AML-193 (cell line): ENCODE results near the gene CCNY.

ENCODE experiments used
- DNase-seq, 2 experiments: peaks; one replicate each; lab custom pipeline; 2025; lab: John Stamatoyannopoulos, UW

Gene CCNY

DNA sequence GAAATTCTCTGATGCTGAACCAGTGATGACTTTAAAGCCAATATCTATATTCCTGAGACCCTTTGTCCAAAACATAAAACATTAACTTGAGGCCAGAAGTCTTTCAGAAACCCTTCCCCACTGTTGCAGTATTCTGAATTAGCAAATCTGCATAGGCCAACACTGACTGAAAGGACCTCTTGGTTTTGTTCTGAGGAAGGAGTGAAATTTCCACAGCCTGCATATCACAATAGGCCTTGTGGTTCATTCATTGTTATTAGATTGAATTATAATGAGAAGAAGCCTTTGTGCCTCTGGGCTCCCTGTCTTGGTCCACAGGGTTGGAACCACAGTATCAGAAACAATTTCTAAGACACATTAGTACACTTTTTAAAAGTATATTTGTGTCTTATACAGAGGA, 90.3 kb downstream of the CCNY start:
- DNase-seq, result no peak

DNA sequence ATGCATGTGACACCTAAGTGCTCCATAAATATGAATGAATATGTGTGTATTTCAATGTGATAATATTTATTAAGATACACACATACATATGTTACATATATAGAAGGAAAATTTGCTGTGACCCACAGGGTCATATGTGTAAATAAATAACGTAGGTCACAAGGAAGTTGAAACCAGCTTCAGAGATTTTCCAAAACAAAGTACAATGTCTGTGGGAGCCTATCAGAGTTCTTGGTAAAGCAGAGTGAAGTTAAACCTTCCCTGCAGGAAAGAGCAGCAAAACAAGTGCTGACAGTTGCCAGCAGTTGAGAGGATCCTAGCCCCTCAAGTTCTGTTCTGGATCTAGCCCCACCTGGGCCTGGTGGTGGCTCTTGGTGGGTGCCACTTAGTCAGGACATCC, 91.2 kb downstream of the CCNY start:
- no peak for DNase-seq

DNA sequence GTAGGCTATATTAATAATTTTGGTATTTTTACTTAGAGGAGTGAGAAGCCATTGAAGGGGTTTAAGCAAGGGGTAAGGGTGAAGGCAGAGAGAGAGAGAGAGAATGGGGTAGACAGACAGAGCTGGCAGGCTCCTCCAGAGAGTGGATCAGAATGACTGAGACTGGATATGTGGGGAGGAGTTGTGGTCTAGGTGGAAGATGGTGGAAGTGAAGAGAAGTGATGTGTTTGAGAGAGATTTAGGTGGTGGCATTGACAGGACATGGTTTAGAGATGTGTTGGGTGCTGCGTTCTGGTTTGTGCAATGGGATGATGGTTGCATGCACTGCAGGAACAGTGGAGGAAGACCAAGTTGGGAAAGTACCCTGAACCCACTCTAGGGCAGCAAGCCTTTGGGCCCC, 92.2 kb downstream of the CCNY start:
- no peak for DNase-seq

DNA sequence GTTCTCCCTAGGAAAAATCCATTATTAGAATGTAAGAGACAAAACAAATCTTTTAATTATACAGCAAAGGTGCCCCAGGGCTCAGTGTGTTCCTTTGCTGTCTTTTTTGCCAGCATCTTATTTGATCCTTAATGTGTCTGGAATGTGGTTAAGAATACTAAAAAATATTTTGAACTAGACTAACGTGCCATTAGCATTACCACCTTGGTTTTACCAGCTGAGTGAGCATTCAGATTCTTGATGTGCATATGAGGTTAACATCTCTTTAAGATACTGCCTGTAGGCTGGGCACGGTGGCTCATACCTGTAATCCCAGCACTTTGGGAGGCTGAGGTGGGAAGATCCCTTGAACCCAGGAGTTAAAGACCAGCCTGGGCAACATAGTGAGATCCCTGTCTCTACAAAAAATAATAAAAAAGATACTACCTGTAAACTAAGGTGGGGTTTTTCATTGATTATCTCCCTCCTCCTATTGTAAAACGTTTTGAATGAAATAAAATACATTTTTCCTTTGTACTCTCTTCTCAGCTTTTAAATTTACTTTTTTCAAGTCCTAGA, 96.6 kb downstream of the CCNY start:
- DNase-seq, result no peak

DNA sequence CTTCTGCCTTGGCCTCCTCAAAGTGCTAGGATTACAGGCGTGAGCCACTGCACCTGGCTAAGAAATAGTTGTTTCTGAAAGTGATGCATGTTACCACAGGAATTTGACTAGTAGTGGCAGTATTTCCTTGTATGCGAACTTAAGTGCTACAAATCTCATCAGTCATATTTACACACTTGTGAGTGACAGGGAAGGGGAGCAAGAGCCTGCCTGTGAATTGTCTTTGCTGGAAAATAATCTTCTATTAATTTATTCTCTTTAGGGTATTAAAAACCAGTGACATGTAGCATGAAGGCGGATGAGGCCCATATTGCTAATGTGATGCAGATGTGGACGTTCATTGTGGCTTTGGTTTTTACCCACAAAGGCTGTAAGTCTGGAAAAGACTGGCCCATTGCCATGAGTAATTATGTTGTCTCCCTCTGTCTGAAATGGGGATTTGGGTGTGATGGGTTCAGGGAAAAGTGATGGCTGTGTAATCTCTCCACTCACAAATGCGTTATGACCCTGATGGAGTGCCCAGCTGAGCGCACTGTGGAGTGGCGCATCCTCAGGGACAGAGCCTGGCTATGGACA, 97.6 kb downstream of the CCNY start:
- no peak for DNase-seq

DNA sequence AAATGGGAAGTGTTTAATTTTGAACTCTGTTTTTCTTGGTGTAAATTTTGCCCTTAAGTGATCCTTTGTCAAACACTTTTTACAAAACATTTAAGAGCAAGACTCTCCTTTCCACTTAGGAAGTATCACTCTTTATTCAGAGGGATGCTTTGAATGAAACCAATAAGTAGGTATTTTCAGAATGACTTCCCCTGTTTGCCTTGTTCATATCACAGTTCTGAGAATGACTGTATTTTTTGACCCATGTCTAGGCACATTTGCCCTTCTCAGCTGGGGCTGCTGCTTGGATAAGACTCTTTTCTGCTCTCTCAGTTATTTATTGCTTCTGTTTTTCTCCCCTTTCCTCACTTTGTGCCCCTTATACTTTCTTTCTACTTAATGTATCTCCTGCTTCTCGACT, 98.2 kb downstream of the CCNY start:
- no peak for DNase-seq

DNA sequence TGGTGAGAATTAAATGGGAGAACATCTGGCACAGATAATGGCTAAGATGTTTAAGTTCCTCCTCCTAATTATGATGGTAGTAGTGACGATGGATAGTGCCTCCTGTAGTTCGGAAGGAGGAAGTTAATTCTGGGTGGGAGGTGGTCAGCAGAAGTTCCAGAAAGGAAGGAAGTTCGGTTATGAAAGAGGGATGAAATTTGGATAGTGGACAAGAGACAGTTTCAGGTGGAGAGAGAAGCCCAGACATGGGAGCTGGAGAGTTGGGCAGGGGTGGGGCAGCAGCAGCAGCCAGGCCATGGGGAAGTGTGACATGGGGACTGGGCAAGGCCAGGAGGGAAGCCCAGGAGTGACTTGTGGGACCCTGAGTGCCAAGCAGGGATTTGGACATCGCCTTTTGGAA, 99.5 kb downstream of the CCNY start:
- DNase-seq, result no peak

DNA sequence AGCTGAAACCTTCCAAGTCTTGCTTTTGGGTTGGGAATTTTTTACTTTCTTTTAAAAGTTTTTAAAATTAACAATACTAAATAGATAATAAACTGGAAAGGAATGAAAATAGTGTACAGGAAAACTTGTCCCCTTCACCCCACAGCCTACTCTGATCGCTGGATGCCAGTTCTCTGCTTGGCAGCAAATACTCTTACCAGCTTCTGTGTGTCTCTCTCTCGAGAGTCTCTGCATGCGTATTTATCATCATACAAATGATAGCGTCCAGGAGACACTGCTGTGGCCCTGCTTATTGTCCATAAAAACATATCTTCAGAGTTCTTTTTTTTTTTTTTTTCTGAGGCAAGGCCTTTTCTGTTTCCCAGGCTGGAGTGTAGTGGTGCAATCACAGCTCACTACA, 101.5 kb downstream of the CCNY start:
- no peak for DNase-seq

DNA sequence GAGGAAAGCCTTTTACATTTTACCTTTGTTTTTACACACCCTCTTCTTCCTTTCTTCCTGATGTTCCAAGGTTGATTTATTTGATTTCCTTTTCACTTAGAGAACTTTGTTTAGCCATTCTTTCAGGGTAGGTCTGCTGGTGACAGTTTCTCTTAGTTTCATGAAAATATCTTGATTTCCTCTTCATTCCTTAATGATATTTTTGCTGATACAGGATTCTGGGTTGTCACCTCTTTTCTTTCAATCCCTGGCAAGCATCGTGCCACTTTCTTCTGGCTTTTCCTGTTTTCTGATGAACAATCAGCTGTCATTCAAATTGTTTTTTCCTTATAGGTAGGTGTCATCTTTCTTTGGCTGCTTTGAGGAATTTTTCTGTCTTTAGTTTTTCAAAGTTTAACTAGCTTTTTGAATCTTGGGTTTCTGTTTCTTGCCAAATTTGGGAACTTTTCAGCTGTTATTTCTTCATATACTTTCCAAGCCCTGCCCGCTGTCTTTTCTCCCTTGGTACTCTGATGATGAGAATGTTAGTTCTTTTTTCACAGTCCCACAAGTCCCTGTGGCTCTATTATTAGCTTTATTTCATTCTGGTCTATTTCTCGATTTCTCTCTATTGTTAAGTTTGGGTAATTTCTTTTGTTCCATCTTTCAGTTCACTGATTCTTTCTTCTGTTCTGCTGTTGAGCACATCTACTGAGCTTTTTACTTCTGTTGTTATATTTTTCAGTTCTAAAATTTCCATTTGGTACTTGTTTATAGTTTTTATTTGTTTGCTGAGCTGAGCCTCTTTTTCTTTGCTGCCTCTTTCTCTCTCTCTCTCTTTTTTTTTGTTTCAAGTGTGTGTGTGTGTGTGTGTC, 102.6 kb downstream of the CCNY start:
- no peak for DNase-seq

DNA sequence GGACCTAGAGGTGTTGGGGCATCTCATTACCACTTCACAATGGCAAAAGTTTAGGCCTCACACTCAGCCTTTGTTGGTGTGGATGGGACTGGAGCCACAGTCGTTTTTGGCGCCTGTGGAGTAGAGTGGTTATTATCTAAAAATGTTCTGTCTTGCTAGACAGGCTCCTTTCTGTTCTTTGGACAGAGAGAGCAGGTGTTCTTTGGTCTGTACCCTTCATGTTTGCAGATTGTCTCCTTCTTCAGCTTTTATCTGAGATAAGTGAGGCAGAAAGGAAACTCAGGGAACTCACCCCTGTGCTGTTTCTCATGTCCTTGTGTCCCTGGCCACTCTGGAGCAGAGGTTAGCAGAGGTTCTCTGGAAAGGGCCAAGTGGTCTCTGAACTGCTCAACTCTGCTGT, 103.7 kb downstream of the CCNY start:
- no peak for DNase-seq

DNA sequence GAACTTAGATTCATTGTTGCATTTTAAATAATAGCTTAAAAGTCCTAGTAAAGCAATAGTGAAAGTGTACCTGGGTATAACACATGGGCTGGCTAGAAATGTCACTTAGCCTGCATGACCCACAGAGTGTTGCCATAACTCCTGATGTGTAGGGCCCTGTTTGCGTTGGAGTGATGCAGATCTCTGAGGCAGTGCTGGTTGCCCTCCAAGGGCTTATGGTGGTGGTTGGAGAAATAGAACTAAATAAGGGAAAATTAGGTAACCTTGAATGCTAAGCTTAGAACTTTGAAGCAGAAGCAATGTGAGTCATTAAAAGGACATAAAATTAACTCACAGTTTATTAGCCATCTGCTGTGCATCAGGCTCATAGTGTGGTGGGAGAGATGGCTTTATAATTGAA, 105.7 kb downstream of the CCNY start:
- no peak for DNase-seq

DNA sequence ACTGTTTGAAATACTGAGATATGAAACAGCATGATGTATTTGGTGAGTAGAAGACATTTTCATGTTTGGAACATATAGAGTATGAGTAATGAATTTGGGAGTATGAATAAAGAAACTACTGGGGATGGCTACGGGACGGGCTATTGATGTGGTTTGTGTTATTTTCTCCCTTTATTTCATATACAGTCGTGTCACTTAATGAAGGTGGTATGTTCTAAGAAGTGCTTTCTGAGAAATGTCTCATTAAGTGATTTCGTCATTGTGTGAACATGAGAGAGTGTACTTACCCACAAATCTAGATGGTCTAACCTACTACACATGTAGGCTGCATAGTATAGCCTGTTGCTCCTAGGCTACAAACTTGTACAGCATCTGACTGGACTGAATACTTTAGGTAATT, 106.3 kb downstream of the CCNY start:
- DNase-seq, result no peak

DNA sequence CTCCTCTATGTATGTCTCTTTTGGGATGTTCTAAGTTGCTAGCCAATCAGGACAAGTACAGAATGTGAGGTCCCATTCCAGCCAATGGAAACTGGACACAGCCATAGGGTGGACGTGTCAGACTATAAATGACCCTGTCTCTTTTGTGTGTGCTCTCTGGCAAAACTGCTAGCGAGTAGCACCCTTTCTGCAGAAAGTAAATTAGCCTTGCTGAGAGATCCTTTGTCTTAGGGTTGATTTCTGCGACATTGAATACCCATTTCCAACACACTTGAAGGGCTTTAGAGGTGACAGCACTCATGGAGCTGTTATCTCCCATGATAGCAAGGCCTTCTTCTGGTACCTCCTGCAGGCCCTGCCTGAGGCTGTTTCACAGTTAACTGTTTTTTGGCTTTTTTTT, 107.5 kb downstream of the CCNY start:
- no peak for DNase-seq

DNA sequence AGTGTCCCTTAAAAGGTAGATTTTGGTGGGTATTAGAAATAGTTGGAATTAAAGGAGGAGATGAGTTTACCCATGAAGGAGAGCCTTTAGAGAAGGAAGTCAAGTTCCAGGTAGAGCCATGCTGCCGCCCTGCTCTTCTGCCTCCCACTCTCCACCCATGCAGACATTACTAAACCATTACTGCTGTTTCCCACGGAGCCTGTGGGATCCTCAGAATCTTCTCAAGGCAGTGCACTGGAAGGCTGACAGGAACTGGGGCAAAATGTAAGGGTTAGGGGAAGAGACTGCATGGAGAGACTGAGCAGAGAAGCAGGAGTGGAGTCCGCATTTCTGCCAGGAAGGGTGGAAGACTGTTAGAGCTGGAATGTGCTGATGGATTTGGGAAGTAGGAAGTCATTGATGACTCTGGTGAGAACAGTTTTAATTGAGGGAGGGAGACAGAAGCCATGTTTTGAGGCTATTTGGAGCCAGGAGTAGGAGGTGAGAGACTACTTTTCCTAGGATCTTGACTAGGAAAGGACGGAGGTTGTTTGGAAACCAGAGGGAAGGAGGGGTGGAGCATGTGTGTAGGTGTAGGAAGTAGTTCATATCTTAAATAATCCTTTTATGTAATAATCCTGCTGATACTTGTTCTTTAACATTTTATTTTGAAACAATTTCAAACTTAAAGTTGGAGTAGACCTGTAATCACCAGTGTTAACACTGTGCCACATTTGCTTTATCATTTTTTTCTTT, 109.0 kb downstream of the CCNY start:
- no peak for DNase-seq

DNA sequence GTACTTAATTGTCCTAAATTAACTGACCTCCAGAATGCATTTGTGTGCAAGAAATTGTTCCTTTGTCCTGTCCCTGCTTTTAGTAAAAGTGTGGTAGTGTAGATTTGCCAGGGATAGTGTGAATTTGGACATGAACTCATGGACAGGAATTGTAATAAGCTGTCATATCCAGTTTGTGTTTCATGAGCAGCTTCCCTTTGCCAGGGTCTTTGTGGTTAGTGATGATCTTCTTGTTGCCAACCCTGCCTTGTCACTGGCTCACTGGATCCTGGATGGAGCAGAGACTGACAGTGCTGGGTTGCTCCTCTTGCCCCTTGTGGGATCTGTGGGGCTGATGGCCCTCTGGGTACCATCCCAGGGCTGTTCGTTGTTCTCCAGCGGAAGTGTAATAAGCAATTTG, 110.1 kb downstream of the CCNY start:
- no peak for DNase-seq

DNA sequence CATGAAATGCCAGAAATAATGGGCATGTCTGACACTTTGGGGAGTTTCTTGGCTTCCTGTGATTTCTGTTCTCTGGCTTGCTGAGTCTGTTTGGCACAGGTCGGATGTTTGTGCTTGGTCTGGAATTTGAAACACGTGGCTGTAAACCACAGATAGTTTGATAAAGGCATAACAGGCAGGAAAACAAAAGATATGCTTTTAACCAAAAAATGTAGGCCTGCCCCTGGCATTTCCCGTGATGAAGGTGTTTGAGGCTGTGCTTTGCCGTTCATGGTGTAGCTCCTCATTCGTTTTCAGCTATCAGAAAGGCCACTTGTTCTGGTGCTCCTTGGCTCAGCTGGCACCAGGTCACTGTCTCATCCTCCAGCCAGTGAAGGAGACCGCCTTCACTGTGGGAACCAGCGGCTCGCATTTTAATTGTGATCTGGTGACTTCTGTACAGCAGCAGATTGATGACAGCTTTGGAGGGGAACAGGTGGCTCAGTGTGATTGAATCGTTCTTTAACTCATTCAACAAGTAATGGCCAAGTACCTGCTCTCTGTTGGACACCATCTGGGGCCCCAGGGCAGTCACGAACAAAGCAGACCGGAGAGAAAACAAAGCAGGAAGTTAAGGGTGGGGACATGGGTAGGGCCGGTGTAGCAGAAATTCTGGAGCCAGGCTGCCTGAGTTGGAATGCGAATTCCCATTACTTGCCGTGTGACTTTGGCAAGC, 111.5 kb downstream of the CCNY start:
- no peak for DNase-seq

DNA sequence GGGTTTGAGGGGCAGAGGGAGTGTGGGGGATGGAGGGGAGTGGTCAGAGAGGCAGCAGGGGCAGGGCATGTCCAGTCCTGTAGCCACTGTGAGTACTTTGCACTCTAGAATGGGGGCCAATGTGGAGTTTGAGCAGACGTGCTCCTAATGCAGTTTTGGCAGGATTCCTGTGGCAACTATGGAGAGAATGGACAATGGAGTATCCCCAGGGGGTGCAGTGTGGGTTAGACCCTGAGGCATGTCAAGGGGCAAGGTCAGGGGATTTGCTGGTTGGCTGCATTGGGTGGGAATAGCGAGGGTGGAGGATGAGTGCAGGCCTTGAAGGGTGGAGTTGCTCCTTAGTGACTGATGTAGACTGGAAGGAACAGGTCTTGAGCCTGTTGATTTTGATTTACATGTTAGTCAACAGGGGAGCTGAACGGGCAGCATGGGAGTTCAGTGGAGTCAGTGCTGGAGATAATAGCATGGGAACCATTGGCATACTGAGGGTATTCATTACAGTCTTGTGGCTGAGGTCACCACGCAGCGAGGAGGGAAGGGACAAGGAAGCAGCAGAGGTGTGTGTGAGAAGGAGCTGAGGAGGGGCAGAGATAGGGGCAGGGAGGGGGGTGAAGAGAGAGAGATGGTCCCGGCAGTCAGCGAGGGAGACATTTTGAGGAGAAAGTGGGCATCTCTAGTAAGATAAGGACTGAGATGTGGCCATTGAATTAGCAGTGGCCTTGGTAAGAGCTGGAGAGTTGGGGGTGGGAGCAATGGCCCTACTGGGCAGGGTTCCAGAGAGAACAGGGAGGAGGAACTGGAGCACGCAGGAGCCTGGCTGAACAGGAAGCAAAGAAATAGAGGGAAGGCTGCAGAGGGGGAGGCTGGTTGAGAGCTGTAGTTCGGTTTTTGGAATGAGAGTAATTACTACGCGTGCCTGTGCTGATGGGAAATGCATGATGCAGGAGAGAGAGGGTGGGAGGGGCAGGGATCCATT, 112.7 kb downstream of the CCNY start:
- DNase-seq, result peak; percentile 3 to 19

DNA sequence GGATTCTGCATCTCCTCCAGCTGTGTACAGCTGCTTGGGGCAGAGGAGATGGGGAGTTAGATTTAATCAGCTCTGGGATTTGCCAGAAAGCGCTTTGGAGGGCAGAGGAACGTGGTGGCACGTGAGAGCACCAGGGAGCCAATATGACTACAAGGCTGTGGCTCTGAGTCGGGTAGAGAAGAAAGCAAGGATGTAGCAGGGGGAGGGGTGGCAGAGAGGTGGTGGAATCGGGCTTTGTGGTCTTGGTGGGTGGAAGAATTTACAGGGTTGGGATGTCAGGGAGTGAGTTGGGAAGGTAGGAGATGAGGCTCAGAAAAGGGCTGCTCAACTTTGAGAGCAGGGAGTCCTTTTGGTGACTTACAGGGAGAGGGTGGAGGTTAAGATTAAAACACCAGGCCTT, 113.6 kb downstream of the CCNY start:
- DNase-seq, result no peak

DNA sequence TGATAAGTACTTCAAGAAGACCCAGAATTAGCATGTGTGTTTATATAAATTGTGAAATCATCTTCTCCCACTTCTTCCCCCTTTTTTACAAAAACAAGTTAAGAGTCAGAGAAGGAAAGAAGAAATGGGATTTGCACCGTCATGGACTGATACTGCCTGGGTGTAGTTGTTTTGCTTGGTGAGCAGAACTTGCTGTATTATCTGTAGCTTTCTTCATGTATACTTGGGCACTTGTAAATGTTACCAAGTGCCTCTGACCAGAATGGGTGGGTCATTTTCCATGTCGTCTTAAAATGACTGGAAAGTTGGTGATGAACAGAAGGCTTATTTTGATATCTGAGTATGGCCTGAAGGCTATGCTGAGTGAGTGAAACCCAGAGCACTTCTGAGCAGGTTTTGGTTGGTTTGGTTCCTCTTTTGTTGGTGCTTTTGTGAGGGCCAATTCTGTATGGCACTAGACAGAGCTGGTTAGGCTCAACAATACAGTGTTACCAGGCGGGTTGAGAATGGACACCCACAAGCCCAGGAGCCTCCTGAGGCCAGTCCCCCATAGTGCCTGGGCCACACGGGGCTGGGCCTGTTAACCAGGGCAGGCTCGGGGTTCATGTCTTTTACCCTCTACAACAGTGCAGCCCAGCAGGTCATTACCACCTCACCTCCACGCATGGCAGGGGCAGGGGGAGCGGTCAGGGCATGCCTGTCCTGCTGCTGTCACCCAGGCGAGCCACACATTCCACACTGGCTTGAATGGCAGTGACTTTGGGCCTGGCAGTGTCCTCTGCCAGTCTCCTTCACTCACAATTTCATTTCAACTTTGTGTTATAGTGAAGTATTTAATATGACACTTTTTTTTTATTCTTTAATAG, 115.1 kb downstream of the CCNY start:
- DNase-seq, result peak; percentile 62 to 73

DNA sequence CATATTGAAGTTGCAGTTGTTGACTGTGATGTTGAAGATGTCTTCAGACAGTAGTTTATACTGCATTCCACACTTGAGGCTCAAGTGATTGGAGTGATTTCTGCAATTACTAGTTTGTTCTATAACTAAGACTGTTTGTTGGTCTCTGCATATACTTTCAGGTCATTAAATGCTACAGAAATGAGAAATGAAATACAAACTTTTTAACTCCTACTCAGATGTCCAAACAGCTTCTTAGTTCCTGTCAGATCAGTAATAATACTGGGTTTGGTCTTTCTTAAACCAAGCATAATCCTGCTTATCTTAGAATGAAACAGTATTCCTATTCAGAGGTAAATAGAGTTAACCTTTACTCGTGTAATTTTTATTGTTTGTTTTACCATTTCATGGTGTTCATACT, 115.9 kb downstream of the CCNY start:
- no peak for DNase-seq
